ENCODE measurements around the gene HYAL4.

The HYAL4 gene

DNA sequence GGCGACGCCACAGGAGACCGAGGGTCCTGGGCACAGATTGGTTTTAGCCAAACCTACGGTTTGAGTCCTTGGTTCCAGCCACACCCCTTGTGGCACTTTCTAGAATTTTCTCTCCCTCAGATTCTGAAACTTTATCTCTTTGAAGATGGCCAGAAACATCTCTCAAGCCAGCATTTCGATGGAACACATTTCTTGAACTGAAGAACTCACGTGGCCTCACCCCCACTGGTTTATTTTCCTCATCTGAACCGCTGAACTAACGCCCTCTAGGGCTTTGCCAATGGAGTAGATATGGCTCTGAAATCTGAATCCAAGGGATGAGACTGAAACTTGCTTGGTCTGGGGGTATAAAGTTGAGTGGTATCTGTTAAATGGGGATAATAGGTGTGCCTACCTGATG is 73.3 kb downstream of the HYAL4 start:
- no peak for DNase-seq

DNA sequence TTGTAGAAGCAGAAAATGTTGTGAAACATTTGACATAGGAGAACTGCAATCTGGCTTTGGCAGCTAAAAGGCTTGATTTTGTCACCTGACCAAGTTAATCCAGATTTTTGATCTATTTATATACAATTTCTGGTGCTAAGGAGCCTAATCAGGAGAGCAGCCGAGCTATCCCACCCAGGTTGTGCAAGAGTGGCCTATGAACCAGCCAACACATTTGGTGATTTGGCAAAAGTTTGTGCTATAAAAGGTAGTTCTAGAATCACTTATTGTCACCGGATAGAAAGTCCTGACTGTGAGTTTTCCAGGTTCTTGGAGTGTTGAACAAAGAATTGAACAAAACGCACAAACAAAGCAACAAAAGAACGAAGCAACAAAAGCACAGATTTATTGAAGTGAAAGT is 78.6 kb downstream of the HYAL4 start:
- no peak for DNase-seq

DNA sequence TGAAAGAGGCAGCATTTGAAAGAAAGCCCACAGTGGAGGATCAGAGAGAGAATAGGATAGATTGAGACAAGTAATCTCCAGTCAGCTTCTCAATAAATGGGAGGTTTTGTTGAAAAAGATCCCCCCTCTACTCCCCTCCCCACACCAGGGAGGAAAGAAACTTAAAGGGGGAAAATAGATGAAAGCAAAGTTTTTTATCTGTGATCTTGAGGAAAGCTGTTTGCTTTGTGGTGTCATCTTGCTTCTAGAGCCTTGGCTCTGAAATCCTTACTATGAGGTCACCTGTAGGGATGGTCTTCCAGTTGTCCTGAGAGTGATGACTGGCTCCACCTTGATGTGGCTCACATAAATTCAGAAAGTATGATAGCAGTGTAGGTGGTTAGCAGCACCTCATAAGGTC is 80.0 kb downstream of the HYAL4 start, which contains the start of gene SPAM1:
Gene SPAM1 (plus strand): TSS at position 301 of the 400 bp plus-strand sequence. CDS start 28,330 bp downstream, outside the sequence.
- no peak for DNase-seq
